ENCODE results near the gene CHMP4B. TPM values are rescaled to one million over a fixed set of nuclear protein-coding genes. Genes with fewer than 3 reads are reported as not detected.

Gene CHMP4B
- total RNA-seq, 4 donors from 2014 or later: 77.2 to 147 (median 107) TPM

- Histone ChIP-seq H3K4me1 (no peaks in the 10 kb centered on the region), H3K9me3 (peaks cover 0 to 15% (median 12%) of the 10 kb centered on the region in 3 donors), H3K27me3 (no peaks in the 10 kb centered on the region), H3K27ac (peak overlapping the region in 1 of 4 donors; percentile 14), H3K36me3 (no peaks in the 10 kb centered on the region), H3K4me3 (no peak overlapping the region)
- TF ChIP-seq, protein P1, sequence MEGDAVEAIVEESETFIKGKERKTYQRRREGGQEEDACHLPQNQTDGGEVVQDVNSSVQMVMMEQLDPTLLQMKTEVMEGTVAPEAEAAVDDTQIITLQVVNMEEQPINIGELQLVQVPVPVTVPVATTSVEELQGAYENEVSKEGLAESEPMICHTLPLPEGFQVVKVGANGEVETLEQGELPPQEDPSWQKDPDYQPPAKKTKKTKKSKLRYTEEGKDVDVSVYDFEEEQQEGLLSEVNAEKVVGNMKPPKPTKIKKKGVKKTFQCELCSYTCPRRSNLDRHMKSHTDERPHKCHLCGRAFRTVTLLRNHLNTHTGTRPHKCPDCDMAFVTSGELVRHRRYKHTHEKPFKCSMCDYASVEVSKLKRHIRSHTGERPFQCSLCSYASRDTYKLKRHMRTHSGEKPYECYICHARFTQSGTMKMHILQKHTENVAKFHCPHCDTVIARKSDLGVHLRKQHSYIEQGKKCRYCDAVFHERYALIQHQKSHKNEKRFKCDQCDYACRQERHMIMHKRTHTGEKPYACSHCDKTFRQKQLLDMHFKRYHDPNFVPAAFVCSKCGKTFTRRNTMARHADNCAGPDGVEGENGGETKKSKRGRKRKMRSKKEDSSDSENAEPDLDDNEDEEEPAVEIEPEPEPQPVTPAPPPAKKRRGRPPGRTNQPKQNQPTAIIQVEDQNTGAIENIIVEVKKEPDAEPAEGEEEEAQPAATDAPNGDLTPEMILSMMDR (IDR thresholded peaks at IDR 0.05): no peak
- no peak for TF ChIP-seq POLR2A (IDR thresholded peaks at IDR 0.05)
- DNase-seq: no peak
- WGBS, 2 donors: 74 to 80% methylated on average over 10 of the region's 10 CpGs
- intact Hi-C loops (cut with DNase I): no loop called here
Observed at GRCh38 chr20:33882481-33882880, 71.3 kb downstream of the CHMP4B start.

DNA sequence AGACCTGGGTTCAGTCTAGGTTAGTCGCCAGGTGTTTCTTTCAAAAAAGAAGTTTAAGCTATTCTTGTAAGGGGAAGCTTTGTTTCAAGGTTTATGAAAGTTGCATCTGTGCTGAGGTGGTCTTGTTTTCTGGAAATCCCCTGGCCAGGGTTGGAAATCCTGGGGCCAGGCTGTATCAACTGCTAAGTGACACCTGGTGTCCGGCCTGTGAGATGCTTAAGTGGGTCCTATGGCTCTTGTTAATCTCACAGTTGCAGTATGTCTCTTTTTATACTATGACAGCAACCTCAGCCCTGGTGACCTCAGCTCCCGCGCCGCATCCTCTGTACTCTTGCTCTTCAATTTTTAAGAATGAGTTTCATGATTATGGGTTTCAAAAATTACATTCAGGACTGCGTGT lies 72.0 kb downstream of the CHMP4B start:
- Histone ChIP-seq H3K4me1 (no peaks in the 10 kb centered on the region), H3K4me3 (no peak overlapping the region), H3K9me3 (peaks cover 0 to 15% (median 12%) of the 10 kb centered on the region in 3 donors), H3K27me3 (no peaks in the 10 kb centered on the region), H3K36me3 (no peaks in the 10 kb centered on the region), H3K27ac (peak overlapping the region in 1 of 4 donors; percentile 9)
- intact Hi-C loops (cut with DNase I): no loop called here
- TF ChIP-seq, protein P1 (IDR thresholded peaks at IDR 0.05): no peak
- TF ChIP-seq POLR2A (IDR thresholded peaks at IDR 0.05): no peak
- no peak for DNase-seq
- 76 to 86% methylated on average over 6 of the region's 6 CpGs for WGBS, 2 donors

DNA sequence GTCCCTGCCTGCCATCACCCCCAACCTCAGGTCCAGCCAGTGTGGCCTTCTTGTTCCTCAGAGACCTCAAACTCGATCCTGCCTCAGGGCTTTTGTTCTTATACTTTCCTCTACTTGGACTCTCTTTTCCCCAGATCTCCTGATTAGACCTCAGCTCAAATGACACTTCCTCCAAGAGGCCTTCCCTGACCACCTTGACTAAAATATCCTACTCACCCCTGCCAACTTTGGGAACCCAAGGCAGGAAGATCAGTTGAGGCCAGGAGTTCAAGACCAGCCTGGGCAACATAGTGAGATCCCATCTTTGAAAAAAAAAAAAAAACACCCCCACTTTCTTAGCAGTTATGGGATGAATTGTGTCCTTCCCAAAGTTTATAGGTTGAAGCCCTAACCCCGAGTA lies 73.5 kb downstream of the CHMP4B start:
- WGBS, 2 donors: 72 to 90% methylated on average over 2 of the region's 2 CpGs
- Histone ChIP-seq H3K36me3 (no peaks in the 10 kb centered on the region), H3K4me3 (no peak overlapping the region), H3K9me3 (peaks cover 0 to 3% (median under 1%) of the 10 kb centered on the region in 3 donors), H3K27me3 (no peaks in the 10 kb centered on the region), H3K27ac (peak overlapping the region in 1 of 4 donors; percentile 21), H3K4me1 (no peaks in the 10 kb centered on the region)
- TF ChIP-seq, protein P1 (IDR thresholded peaks at IDR 0.05): no peak
- no peak for TF ChIP-seq POLR2A (IDR thresholded peaks at IDR 0.05)
- intact Hi-C loops (cut with DNase I): no loop called here
- DNase-seq: no peak

DNA sequence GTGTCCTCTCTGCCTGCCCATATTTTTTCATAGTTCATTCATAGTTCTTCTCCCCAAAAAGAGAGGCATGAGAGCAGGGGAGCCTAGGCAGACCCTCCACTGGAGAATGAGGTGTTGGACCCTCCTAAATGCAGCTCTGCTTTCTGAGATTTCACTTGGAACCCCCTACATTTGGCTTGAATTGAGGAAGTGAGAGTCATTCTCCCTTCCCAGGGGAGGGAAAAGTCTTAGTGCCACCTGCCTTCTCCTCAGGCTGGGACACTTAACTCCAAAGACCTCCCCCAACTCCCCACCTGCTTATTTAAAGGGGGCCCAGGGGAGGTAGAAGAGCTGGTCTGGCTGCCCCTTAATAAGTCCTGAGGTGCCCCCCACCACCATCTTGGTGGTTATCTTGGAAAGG lies 78.2 kb downstream of the CHMP4B start:
- intact Hi-C loops (cut with DNase I): no loop called here
- Histone ChIP-seq H3K27ac (no peak overlapping the region), H3K9me3 (no peaks in the 10 kb centered on the region), H3K36me3 (no peaks in the 10 kb centered on the region), H3K27me3 (no peaks in the 10 kb centered on the region), H3K4me1 (no peaks in the 10 kb centered on the region), H3K4me3 (no peak overlapping the region)
- TF ChIP-seq, protein P1 (IDR thresholded peaks at IDR 0.05): no peak
- TF ChIP-seq POLR2A (IDR thresholded peaks at IDR 0.05): no peak
- DNase-seq: no peak

DNA sequence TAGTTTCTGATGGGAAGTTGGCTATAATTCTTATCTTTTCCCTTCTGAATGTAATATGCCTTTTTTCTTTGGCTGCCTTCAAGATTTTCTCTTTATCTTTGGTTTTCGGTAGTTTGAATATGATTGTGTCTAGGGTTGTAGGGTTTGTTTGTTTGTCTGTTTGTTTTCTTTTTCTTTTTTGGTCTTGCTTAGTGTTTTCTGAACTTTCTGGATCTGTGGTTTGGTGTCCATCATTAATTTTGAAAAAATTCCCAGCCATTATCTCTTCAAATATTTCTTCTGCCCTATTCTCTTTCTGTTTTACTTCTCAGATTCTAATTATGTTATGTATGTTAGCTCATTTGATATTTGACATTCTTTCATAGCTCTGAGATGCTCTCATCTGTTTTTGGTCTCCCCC lies 79.4 kb downstream of the CHMP4B start:
- no peaks in the 10 kb centered on the region for H3K9me3 ChIP-seq
- no peaks in the 10 kb centered on the region for H3K4me1 ChIP-seq
- H3K4me3 ChIP-seq: no peak overlapping the region
- H3K36me3 ChIP-seq: no peaks in the 10 kb centered on the region
- intact Hi-C loops (cut with DNase I): no loop called here
- no peaks in the 10 kb centered on the region for H3K27me3 ChIP-seq
- DNase-seq: no peak
- WGBS, 2 donors: 78 to 87% methylated on average over 1 of the region's 1 CpG
- no peak for TF ChIP-seq POLR2A (IDR thresholded peaks at IDR 0.05)
- TF ChIP-seq, protein P1 (IDR thresholded peaks at IDR 0.05): no peak
- H3K27ac ChIP-seq: no peak overlapping the region
